Immature natural killer cell (primary cell): Measurements from ENCODE around the gene SGTB. TPM values are rescaled to one million over a fixed set of nuclear protein-coding genes. Genes with fewer than 3 reads are reported as not detected.

Source experiments
- DNase-seq, 3 donors: peaks; one replicate each; pipeline ENCODE4 v3.0.0; 2022; ENCODE audit warnings: mixed read lengths in 1 of 3
- H3K27ac Mint-ChIP-seq, 6 donors: one replicate each; pipeline ENCODE4 v1.8.0; 2020; ENCODE audit warnings: mixed read lengths in 6 of 6, mild to moderate bottlenecking in 5 of 6, inconsistent platforms in 4 of 6, moderate library complexity in 3 of 6
- H3K27me3 Mint-ChIP-seq, 3 donors: one replicate each; pipeline ENCODE4 v1.8.0; 2020 to 2021; ENCODE audit warnings: low read depth in 3 of 3, mild to moderate bottlenecking in 3 of 3, mixed read lengths in 3 of 3, moderate library complexity in 3 of 3, inconsistent platforms in 1 of 3
- H3K36me3 Mint-ChIP-seq, 3 donors: one replicate each; pipeline ENCODE4 v1.8.0; 2020; ENCODE audit warnings: mixed read lengths in 3 of 3, inconsistent platforms in 2 of 3, mild to moderate bottlenecking in 2 of 3
- H3K4me1 Mint-ChIP-seq, 2 donors: one replicate each; pipeline ENCODE4 v1.8.0; 2020; ENCODE audit warnings: inconsistent platforms in 2 of 2, mild to moderate bottlenecking in 2 of 2, mixed read lengths in 2 of 2, moderate library complexity in 1 of 2
- H3K4me3 Mint-ChIP-seq, 5 donors: one replicate each; pipeline ENCODE4 v1.8.0; 2020; ENCODE audit warnings: mild to moderate bottlenecking in 5 of 5, mixed read lengths in 5 of 5, inconsistent platforms in 3 of 5, moderate library complexity in 3 of 5
- H3K9me3 Mint-ChIP-seq, 6 donors: one replicate each; pipeline ENCODE4 v1.8.0; 2020; ENCODE audit warnings: mild to moderate bottlenecking in 6 of 6, mixed read lengths in 6 of 6, inconsistent platforms in 4 of 6, moderate library complexity in 3 of 6
- polyA plus RNA-seq, 3 donors: library from polyadenylated mRNA; unstranded; fragments of 300-500 nt; fragmentation: Illumina TruSeq; gene quantifications; one replicate each; pipeline ENCODE4 v1.2.3, GENCODE V29; 2021

Gene SGTB
- polyA plus RNA-seq, 3 donors from 2014 or later = 1.7 to 2.8 (median 2.4) TPM

- no peaks in the 10 kb centered on the region for H3K36me3 Mint-ChIP-seq
- no peaks in the 10 kb centered on the region for H3K9me3 Mint-ChIP-seq
- H3K4me1 Mint-ChIP-seq = peaks cover 21 to 37% of the 10 kb centered on the region in 2 donors
- peak in 1 of 3 donors; percentile 5 for DNase-seq
- peaks cover 2 to 8% (median 5%) of the 10 kb centered on the region in 3 donors for H3K27me3 Mint-ChIP-seq
- H3K27ac Mint-ChIP-seq = peak overlapping the region in 5 of 6 donors; percentile 16 to 72 (median 47)
- H3K4me3 Mint-ChIP-seq = peak overlapping the region; percentile 84 to 96 (median 87)
These were observed 880 bp upstream of the SGTB start for GRCh38 chr5:65722575-65723403.

- Mint-ChIP-seq H3K4me1 (peaks cover 21 to 37% of the 10 kb centered on the region in 2 donors), H3K27ac (peak overlapping the region; percentile 48 to 87 (median 72)), H3K4me3 (peak overlapping the region; percentile 80 to 89 (median 85)), H3K9me3 (no peaks in the 10 kb centered on the region), H3K36me3 (no peaks in the 10 kb centered on the region), H3K27me3 (peaks cover 2 to 8% (median 5%) of the 10 kb centered on the region in 3 donors)
- peak in 2 of 3 donors; percentile 6 to 8 for DNase-seq
These were observed 724 bp downstream of the SGTB start for GRCh38 chr5:65721050-65721719.

- H3K36me3 Mint-ChIP-seq = peaks cover 0 to 5% (median 4%) of the 10 kb centered on the region in 3 donors
- peaks cover 21 to 37% of the 10 kb centered on the region in 2 donors for H3K4me1 Mint-ChIP-seq
- H3K27ac Mint-ChIP-seq = peak overlapping the region in 1 of 6 donors; percentile 46
- no peak for DNase-seq
- peaks cover 3 to 6% (median 5%) of the 10 kb centered on the region in 3 donors for H3K27me3 Mint-ChIP-seq
- H3K9me3 Mint-ChIP-seq = no peaks in the 10 kb centered on the region
- no peak overlapping the region for H3K4me3 Mint-ChIP-seq
These were observed 3.2 kb downstream of the SGTB start for GRCh38 chr5:65718576-65719310.

- no peak overlapping the region for H3K4me3 Mint-ChIP-seq
- DNase-seq = no peak
- H3K27ac Mint-ChIP-seq = no peak overlapping the region
- H3K4me1 Mint-ChIP-seq = no peaks in the 10 kb centered on the region
- peaks cover 6 to 24% (median 8%) of the 10 kb centered on the region in 3 donors for H3K36me3 Mint-ChIP-seq
- H3K27me3 Mint-ChIP-seq = peaks cover 0 to 2% (median 0%) of the 10 kb centered on the region in 3 donors
- no peaks in the 10 kb centered on the region for H3K9me3 Mint-ChIP-seq
These were observed 13.8 kb downstream of the SGTB start for GRCh38 chr5:65708145-65708544.

- H3K9me3 Mint-ChIP-seq = no peaks in the 10 kb centered on the region
- H3K4me1 Mint-ChIP-seq = no peaks in the 10 kb centered on the region
- H3K27ac Mint-ChIP-seq = no peak overlapping the region
- no peak overlapping the region for H3K4me3 Mint-ChIP-seq
- peaks cover 0 to 2% (median 0%) of the 10 kb centered on the region in 3 donors for H3K27me3 Mint-ChIP-seq
- H3K36me3 Mint-ChIP-seq = peaks cover 6 to 29% (median 13%) of the 10 kb centered on the region in 3 donors
- DNase-seq = no peak
These were observed 14.2 kb downstream of the SGTB start for GRCh38 chr5:65707663-65708062.

- Mint-ChIP-seq H3K4me3 (no peak overlapping the region), H3K4me1 (no peaks in the 10 kb centered on the region), H3K9me3 (no peaks in the 10 kb centered on the region), H3K36me3 (peaks cover 6 to 29% (median 29%) of the 10 kb centered on the region in 3 donors), H3K27ac (peak overlapping the region in 2 of 6 donors; percentile 2 to 77), H3K27me3 (peaks cover 0 to 2% (median 0%) of the 10 kb centered on the region in 3 donors)
- DNase-seq = no peak
These were observed 17.2 kb downstream of the SGTB start for GRCh38 chr5:65704621-65705239.

GRCh38 chr5:65702036-65702435, 19.9 kb downstream of the SGTB start:
- no peak for DNase-seq
- Mint-ChIP-seq H3K4me3 (no peak overlapping the region), H3K27ac (no peak overlapping the region), H3K9me3 (no peaks in the 10 kb centered on the region), H3K4me1 (no peaks in the 10 kb centered on the region), H3K27me3 (peaks cover 0 to 2% (median 0%) of the 10 kb centered on the region in 3 donors), H3K36me3 (peaks cover 7 to 40% (median 31%) of the 10 kb centered on the region in 3 donors)

GRCh38 chr5:65699338-65699737, 22.6 kb downstream of the SGTB start:
- Mint-ChIP-seq H3K9me3 (no peaks in the 10 kb centered on the region), H3K27ac (no peak overlapping the region), H3K4me1 (no peaks in the 10 kb centered on the region), H3K4me3 (no peak overlapping the region), H3K27me3 (peaks cover 0 to 2% (median 0%) of the 10 kb centered on the region in 3 donors), H3K36me3 (peaks cover 4 to 36% (median 27%) of the 10 kb centered on the region in 3 donors)
- no peak for DNase-seq

- no peaks in the 10 kb centered on the region for H3K4me1 Mint-ChIP-seq
- H3K27me3 Mint-ChIP-seq = no peaks in the 10 kb centered on the region
- no peak overlapping the region for H3K27ac Mint-ChIP-seq
- H3K36me3 Mint-ChIP-seq = peaks cover 9 to 21% (median 18%) of the 10 kb centered on the region in 3 donors
- no peaks in the 10 kb centered on the region for H3K9me3 Mint-ChIP-seq
- DNase-seq = no peak
- no peak overlapping the region for H3K4me3 Mint-ChIP-seq
These were observed 25.0 kb downstream of the SGTB start for GRCh38 chr5:65696892-65697291.

- H3K27ac Mint-ChIP-seq = no peak overlapping the region
- H3K4me3 Mint-ChIP-seq = no peak overlapping the region
- H3K36me3 Mint-ChIP-seq = peaks cover 12 to 22% (median 17%) of the 10 kb centered on the region in 3 donors
- H3K9me3 Mint-ChIP-seq = no peaks in the 10 kb centered on the region
- no peak for DNase-seq
- no peaks in the 10 kb centered on the region for H3K4me1 Mint-ChIP-seq
- no peaks in the 10 kb centered on the region for H3K27me3 Mint-ChIP-seq
These were observed 26.0 kb downstream of the SGTB start for GRCh38 chr5:65695896-65696295.

GRCh38 chr5:65695162-65695755, 26.6 kb downstream of the SGTB start:
- H3K36me3 Mint-ChIP-seq = peaks cover 15 to 28% (median 18%) of the 10 kb centered on the region in 3 donors

GRCh38 chr5:65693121-65693520, 28.8 kb downstream of the SGTB start:
- H3K27ac Mint-ChIP-seq = no peak overlapping the region

More at GRCh38 chr5:65695162-65695755, 26.6 kb downstream of the SGTB start:
- H3K9me3 Mint-ChIP-seq = no peaks in the 10 kb centered on the region
- no peak overlapping the region for H3K4me3 Mint-ChIP-seq
- no peak overlapping the region for H3K27ac Mint-ChIP-seq
- DNase-seq = no peak
- H3K27me3 Mint-ChIP-seq = no peaks in the 10 kb centered on the region
- H3K4me1 Mint-ChIP-seq = no peaks in the 10 kb centered on the region

GRCh38 chr5:65682148-65682547, 39.8 kb downstream of the SGTB start:
- H3K36me3 Mint-ChIP-seq = peaks cover 26 to 55% (median 27%) of the 10 kb centered on the region in 3 donors
- no peak for DNase-seq
- peaks cover 0 to 3% (median 0%) of the 10 kb centered on the region in 3 donors for H3K27me3 Mint-ChIP-seq
- no peaks in the 10 kb centered on the region for H3K4me1 Mint-ChIP-seq
- H3K4me3 Mint-ChIP-seq = no peak overlapping the region
- no peaks in the 10 kb centered on the region for H3K9me3 Mint-ChIP-seq
- H3K27ac Mint-ChIP-seq = no peak overlapping the region

More at GRCh38 chr5:65693121-65693520, 28.8 kb downstream of the SGTB start:
- Mint-ChIP-seq H3K36me3 (peaks cover 9 to 15% (median 11%) of the 10 kb centered on the region in 3 donors), H3K4me3 (no peak overlapping the region), H3K9me3 (no peaks in the 10 kb centered on the region), H3K27me3 (no peaks in the 10 kb centered on the region), H3K4me1 (no peaks in the 10 kb centered on the region)
- DNase-seq = no peak
